IPS DF 6.9 (cell line): ENCODE data around the gene CTH.

ENCODE experiments used
- DNase-seq: peaks from one replicate; pipeline ENCODE4 v3.0.0-alpha.2; 2013; ENCODE audit warnings: low read depth, low spot score
- H3K27ac ChIP-seq: one replicate; pipeline ENCODE4 v1.5.1; 2013; ENCODE audit warnings: low read length, control low read depth
- H3K27me3 ChIP-seq: 2 replicates; pipeline ENCODE4 v1.6.1; 2013; ENCODE audit warnings: mild to moderate bottlenecking, low read length; ENCODE audit not compliant: control insufficient read depth, insufficient read depth
- H3K36me3 ChIP-seq: 2 replicates; pipeline ENCODE4 v1.6.1; 2013; ENCODE audit warnings: low read length; ENCODE audit not compliant: control insufficient read depth, insufficient read depth
- H3K4me1 ChIP-seq: 2 replicates; pipeline ENCODE4 v1.6.1; 2013; ENCODE audit warnings: low read length; ENCODE audit not compliant: control insufficient read depth, insufficient read depth
- H3K4me3 ChIP-seq: 2 replicates; pipeline ENCODE4 v1.5.1; 2013; ENCODE audit warnings: mild to moderate bottlenecking, low read length
- H3K9me3 ChIP-seq: 2 replicates; pipeline ENCODE4 v1.6.1; 2013; ENCODE audit warnings: low read length, inconsistent platforms; ENCODE audit not compliant: control insufficient read depth, insufficient read depth
- WGBS: extraction: QIAGEN DNeasy Blood & Tissue Kit; methylation state at CpG from one replicate; pipeline ENCODE4 v1.1.7; 2013; ENCODE audit warnings: mixed read lengths, missing lambda C conversion rate; ENCODE audit not compliant: insufficient read length, insufficient coverage; 5-methylcytosine and 5-hydroxymethylcytosine counted together

The CTH gene

GRCh38 chr1:70431317-70431716, 20.2 kb downstream of the CTH start:
- Histone ChIP-seq H3K4me3 (no peak overlapping the region), H3K9me3 (no peaks in the 10 kb centered on the region), H3K27ac (no peak overlapping the region), H3K27me3 (no peaks in the 10 kb centered on the region), H3K4me1 (no peaks in the 10 kb centered on the region), H3K36me3 (peaks cover 10% of the 10 kb centered on the region; the same call in 1 of the 2 replicates)
- no peak for DNase-seq
- WGBS = no CpG with 5 or more reads among the region's 2 CpGs

GRCh38 chr1:70431874-70432273, 20.8 kb downstream of the CTH start:
- DNase-seq = no peak
- Histone ChIP-seq H3K4me1 (no peaks in the 10 kb centered on the region), H3K27me3 (no peaks in the 10 kb centered on the region), H3K27ac (no peak overlapping the region), H3K36me3 (peaks cover 12% of the 10 kb centered on the region; the same call in 1 of the 2 replicates), H3K4me3 (no peak overlapping the region), H3K9me3 (no peaks in the 10 kb centered on the region)
- WGBS = no CpG with 5 or more reads among the region's 3 CpGs

GRCh38 chr1:70434253-70434859, 23.3 kb downstream of the CTH start:
- WGBS = no CpG with 5 or more reads among the region's 1 CpG
- Histone ChIP-seq H3K4me1 (no peaks in the 10 kb centered on the region), H3K27me3 (no peaks in the 10 kb centered on the region), H3K9me3 (no peaks in the 10 kb centered on the region), H3K4me3 (no peak overlapping the region), H3K27ac (no peak overlapping the region), H3K36me3 (peaks cover 17% of the 10 kb centered on the region; the same call in 1 of the 2 replicates)
- no peak for DNase-seq

- no peaks in the 10 kb centered on the region for H3K4me1 ChIP-seq
- H3K9me3 ChIP-seq = no peaks in the 10 kb centered on the region
- no peaks in the 10 kb centered on the region for H3K27me3 ChIP-seq
- H3K36me3 ChIP-seq = peaks cover 14% of the 10 kb centered on the region; the same call in 1 of the 2 replicates
- no peak overlapping the region for H3K4me3 ChIP-seq
- no peak overlapping the region for H3K27ac ChIP-seq
- DNase-seq = no peak
- WGBS = no CpG with 5 or more reads among the region's 6 CpGs
These were observed 25.7 kb downstream of the CTH start for GRCh38 chr1:70436622-70437251.

GRCh38 chr1:70438529-70438928, 27.5 kb downstream of the CTH start:
- H3K27ac ChIP-seq = no peak overlapping the region
- H3K4me1 ChIP-seq = peaks cover 2% of the 10 kb centered on the region; the same call in 1 of the 2 replicates
- H3K9me3 ChIP-seq = no peaks in the 10 kb centered on the region
- peaks cover 9% of the 10 kb centered on the region; the same call in 1 of the 2 replicates for H3K36me3 ChIP-seq
- DNase-seq = no peak
- H3K4me3 ChIP-seq = no peak overlapping the region
- WGBS = no CpG with 5 or more reads among the region's 2 CpGs
- no peaks in the 10 kb centered on the region for H3K27me3 ChIP-seq

GRCh38 chr1:70440642-70441391, 29.7 kb downstream of the CTH start:
- no peak overlapping the region for H3K4me3 ChIP-seq
- WGBS = no CpG with 5 or more reads among the region's 2 CpGs
- peaks cover 2% of the 10 kb centered on the region; the same call in 1 of the 2 replicates for H3K4me1 ChIP-seq
- no peak for DNase-seq
- no peaks in the 10 kb centered on the region for H3K9me3 ChIP-seq
- H3K27me3 ChIP-seq = no peaks in the 10 kb centered on the region
- H3K36me3 ChIP-seq = peaks cover 7% of the 10 kb centered on the region; the same call in 1 of the 2 replicates
- no peak overlapping the region for H3K27ac ChIP-seq

- no peaks in the 10 kb centered on the region for H3K9me3 ChIP-seq
- no peaks in the 10 kb centered on the region for H3K27me3 ChIP-seq
- no peak overlapping the region for H3K4me3 ChIP-seq
- no CpG with 5 or more reads among the region's 5 CpGs for WGBS
- H3K36me3 ChIP-seq = peaks cover 7% of the 10 kb centered on the region; the same call in 1 of the 2 replicates
- H3K27ac ChIP-seq = no peak overlapping the region
- H3K4me1 ChIP-seq = peaks cover 2% of the 10 kb centered on the region; the same call in 1 of the 2 replicates
- no peak for DNase-seq
These were observed 30.4 kb downstream of the CTH start for GRCh38 chr1:70441392-70442035.

- Histone ChIP-seq H3K4me3 (no peak overlapping the region), H3K27ac (no peak overlapping the region), H3K27me3 (no peaks in the 10 kb centered on the region), H3K4me1 (peaks cover 2% of the 10 kb centered on the region; the same call in 1 of the 2 replicates), H3K36me3 (peaks cover 2% of the 10 kb centered on the region; the same call in 1 of the 2 replicates), H3K9me3 (no peaks in the 10 kb centered on the region)
- no peak for DNase-seq
- no CpG with 5 or more reads among the region's 2 CpGs for WGBS
These were observed 31.4 kb downstream of the CTH start for GRCh38 chr1:70442490-70442889.

- WGBS = no CpG with 5 or more reads among the region's 1 CpG
These were observed 32.7 kb downstream of the CTH start for GRCh38 chr1:70443739-70444138.

GRCh38 chr1:70449049-70449448, 38.0 kb downstream of the CTH start:
- H3K27ac ChIP-seq = no peak overlapping the region
- no peaks in the 10 kb centered on the region for H3K4me1 ChIP-seq
- no CpG with 5 or more reads among the region's 8 CpGs for WGBS
- H3K36me3 ChIP-seq = no peaks in the 10 kb centered on the region
- no peaks in the 10 kb centered on the region for H3K9me3 ChIP-seq
- H3K27me3 ChIP-seq = no peaks in the 10 kb centered on the region
- no peak overlapping the region for H3K4me3 ChIP-seq
- no peak for DNase-seq

More at GRCh38 chr1:70443739-70444138, 32.7 kb downstream of the CTH start:
- H3K36me3 ChIP-seq = no peaks in the 10 kb centered on the region
- no peak overlapping the region for H3K4me3 ChIP-seq
- no peak for DNase-seq
- no peak overlapping the region for H3K27ac ChIP-seq
- no peaks in the 10 kb centered on the region for H3K27me3 ChIP-seq
- peaks cover 2% of the 10 kb centered on the region; the same call in 1 of the 2 replicates for H3K4me1 ChIP-seq
- H3K9me3 ChIP-seq = no peaks in the 10 kb centered on the region
